ENCODE measurements around the gene RTTN.
"Not testable (repeated sequence)": the region's sequence is repeated elsewhere in the genome, so short reads cannot be mapped to it uniquely, and the experiment has no call there.

- not testable (repeated sequence) for TF ChIP-seq RAD21 (IDR thresholded peaks at IDR 0.05); ATF3 (IDR thresholded peaks at IDR 0.05); CTCF (IDR thresholded peaks at IDR 0.05; ENCODE audit: low read depth, low read length, missing input control); FOXA1 (IDR thresholded peaks at IDR 0.05); EGR1 (IDR thresholded peaks at IDR 0.05; ENCODE audit: low read depth in 2 of 2); REST (IDR thresholded peaks at IDR 0.05); TAF1 (conservative IDR thresholded peaks at IDR 0.05); RXRA (IDR thresholded peaks at IDR 0.05); GABPA (IDR thresholded peaks at IDR 0.05 in 1 of 2, conservative IDR thresholded peaks at IDR 0.05 in 1 of 2); JUND (IDR thresholded peaks at IDR 0.05); SP1 (IDR thresholded peaks at IDR 0.05)
These were observed 44.4 kb upstream of the RTTN start for GRCh38 chr18:70249861-70250260.
